ENCODE data around the gene GRAP.

- TF ChIP-seq CTCF (IDR thresholded peaks at IDR 0.05) (no peak), EP300 (IDR thresholded peaks at IDR 0.05) (no peak), POLR2A (IDR thresholded peaks at IDR 0.05; ENCODE audit: low read depth) (no peak)
Observed at GRCh38 chr17:18992454-18993130, 54.2 kb downstream of the GRAP start.

Data from esophagus muscularis mucosa (tissue), 4 donors.